ENCODE measurements around the gene TMEM187.

The TMEM187 gene

GRCh38 chrX:153951683-153952372 is 20.7 kb upstream of the TMEM187 start:
- DNase-seq (ENCODE audit: low read depth): no peak
- no peak for TF ChIP-seq CTCF (conservative IDR thresholded peaks at IDR 0.05; ENCODE audit: low read depth, low read length)
- no peak overlapping the region for H3K4me3 ChIP-seq (ENCODE audit: low read depth, low read length)

GRCh38 chrX:153952373-153953026 is 20.1 kb upstream of the TMEM187 start:
- no peak for TF ChIP-seq CTCF (conservative IDR thresholded peaks at IDR 0.05; ENCODE audit: low read depth, low read length)
- no peak overlapping the region for H3K4me3 ChIP-seq (ENCODE audit: low read depth, low read length)
- no peak for DNase-seq (ENCODE audit: low read depth)

- peak; percentile 62 for DNase-seq (ENCODE audit: low read depth)
- peak; percentile 83 for TF ChIP-seq CTCF (conservative IDR thresholded peaks at IDR 0.05; ENCODE audit: low read depth, low read length)
These were observed 19.2 kb upstream of the TMEM187 start for GRCh38 chrX:153953342-153953830.

GRCh38 chrX:153953892-153954557 is 18.5 kb upstream of the TMEM187 start:
- H3K4me3 ChIP-seq (ENCODE audit: low read depth, low read length): no peak overlapping the region
- no peak for DNase-seq (ENCODE audit: low read depth)
- TF ChIP-seq CTCF (conservative IDR thresholded peaks at IDR 0.05; ENCODE audit: low read depth, low read length): no peak

More at GRCh38 chrX:153953342-153953830, 19.2 kb upstream of the TMEM187 start:
- H3K4me3 ChIP-seq (ENCODE audit: low read depth, low read length): no peak overlapping the region

- H3K4me3 ChIP-seq (ENCODE audit: low read depth, low read length): no peak overlapping the region
- no peak for TF ChIP-seq CTCF (conservative IDR thresholded peaks at IDR 0.05; ENCODE audit: low read depth, low read length)
- no peak for DNase-seq (ENCODE audit: low read depth)
These were observed 17.9 kb upstream of the TMEM187 start for GRCh38 chrX:153954558-153955227.

GRCh38 chrX:153955228-153955732 is 17.3 kb upstream of the TMEM187 start:
- TF ChIP-seq CTCF (conservative IDR thresholded peaks at IDR 0.05; ENCODE audit: low read depth, low read length): no peak
- no peak for DNase-seq (ENCODE audit: low read depth)
- no peak overlapping the region for H3K4me3 ChIP-seq (ENCODE audit: low read depth, low read length)

All from choroid plexus epithelial cell (primary cell).